GM18519 (cell line): ENCODE results near the gene KIRREL3.

Experiments
- ATAC-seq: cut with Tn5 transposase; IDR thresholded peaks from one replicate; pipeline ENCODE4 v1.9.1; 2021; ENCODE audit warnings: mild to moderate bottlenecking, moderate library complexity; ENCODE audit not compliant: unreplicated experiment, low FRiP score

Gene KIRREL3

GRCh38 chr11:126748100-126748791 lies 252.3 kb downstream of the KIRREL3 start:
- no peak for ATAC-seq

GRCh38 chr11:126747315-126747714 lies 253.3 kb downstream of the KIRREL3 start:
- ATAC-seq, result no peak

- no peak for ATAC-seq
Observed at GRCh38 chr11:126746443-126746842, 254.1 kb downstream of the KIRREL3 start.

GRCh38 chr11:126744699-126745098 lies 255.9 kb downstream of the KIRREL3 start:
- no peak for ATAC-seq

GRCh38 chr11:126743628-126744027 lies 256.9 kb downstream of the KIRREL3 start:
- ATAC-seq, result no peak

- ATAC-seq, result no peak
Observed at GRCh38 chr11:126742582-126742981, 258.0 kb downstream of the KIRREL3 start.

GRCh38 chr11:126740846-126741245 lies 259.7 kb downstream of the KIRREL3 start:
- ATAC-seq, result no peak

- no peak for ATAC-seq
Observed at GRCh38 chr11:126739499-126740145, 260.9 kb downstream of the KIRREL3 start.

GRCh38 chr11:126738295-126739031 lies 262.1 kb downstream of the KIRREL3 start:
- ATAC-seq, result no peak

GRCh38 chr11:126736682-126737572 lies 263.6 kb downstream of the KIRREL3 start:
- ATAC-seq, result no peak

GRCh38 chr11:126734752-126735151 lies 265.8 kb downstream of the KIRREL3 start:
- ATAC-seq, result no peak

GRCh38 chr11:126733685-126734084 lies 266.9 kb downstream of the KIRREL3 start:
- no peak for ATAC-seq

- peak; percentile 79 for ATAC-seq
Observed at GRCh38 chr11:126732981-126733380, 267.6 kb downstream of the KIRREL3 start.

- no peak for ATAC-seq
Observed at GRCh38 chr11:126731576-126732142, 268.9 kb downstream of the KIRREL3 start.

GRCh38 chr11:126727381-126727780 lies 273.2 kb downstream of the KIRREL3 start:
- ATAC-seq, result no peak

GRCh38 chr11:126725521-126725920 lies 275.0 kb downstream of the KIRREL3 start:
- no peak for ATAC-seq

- no peak for ATAC-seq
Observed at GRCh38 chr11:126725043-126725442, 275.5 kb downstream of the KIRREL3 start.

GRCh38 chr11:126723665-126724045 lies 276.9 kb downstream of the KIRREL3 start:
- no peak for ATAC-seq

- no peak for ATAC-seq
Observed at GRCh38 chr11:126722956-126723664, 277.5 kb downstream of the KIRREL3 start.
